Left renal cortex interstitium (tissue), 4 donors: ENCODE results near the gene CAPS. TPM values are rescaled to one million over a fixed set of nuclear protein-coding genes. Genes with fewer than 3 reads are reported as not detected.

Experiments used
- polyA plus RNA-seq, 4 donors: library from polyadenylated mRNA; unstranded; fragments of 120-200 nt; gene quantifications; one replicate each; pipeline ENCODE4 v1.2.1, GENCODE V29; 2013; ENCODE audit not compliant: insufficient read length in 4 of 4

CAPS gene
- polyA plus RNA-seq, 4 donors = 27.7 to 54.3 (median 37.2) TPM

Other genes with a start within 250 kb of the CAPS start
- 10 to 100 TPM; 33.7 to 73.6 (median 50.8) TPM for gene MICOS13, start 233.7 kb upstream of the CAPS start, polyA plus RNA-seq
- gene HSD11B1L, start 233.2 kb upstream of the CAPS start, polyA plus RNA-seq = 10 to 100 TPM in 3 of 4 donors, 1 to 10 TPM in 1; 7.9 to 16.9 (median 13.0) TPM
- gene RPL36, start 224.0 kb upstream of the CAPS start, polyA plus RNA-seq = 100 to 1,000 TPM; 503 to 959 (median 748) TPM
- gene LONP1, start 194.1 kb upstream of the CAPS start, polyA plus RNA-seq = 10 to 100 TPM; 46.9 to 76.4 (median 62.1) TPM
- gene CATSPERD, start 193.6 kb upstream of the CAPS start, polyA plus RNA-seq = not detected
- 1 to 10 TPM; 1.5 to 4.4 (median 3.7) TPM for gene PRR22, start 129.5 kb upstream of the CAPS start, polyA plus RNA-seq
- gene DUS3L, start 123.1 kb upstream of the CAPS start, polyA plus RNA-seq = 10 to 100 TPM; 21.9 to 37.7 (median 30.1) TPM
- gene NRTN, start 109.2 kb upstream of the CAPS start, polyA plus RNA-seq = 1 to 10 TPM; 1.6 to 5.5 (median 3.9) TPM
- 10 to 100 TPM in 2 of 4 donors, 1 to 10 TPM in 2; 7.2 to 16.0 (median 10.8) TPM for gene FUT6, start 74.6 kb upstream of the CAPS start, polyA plus RNA-seq
- 1 to 10 TPM in 2 of 4 donors, under 1 TPM in 2; 0.32 to 1.3 (median 0.74) TPM for gene FUT3, start 62.8 kb upstream of the CAPS start, polyA plus RNA-seq
- gene FUT5, start 43.7 kb upstream of the CAPS start, polyA plus RNA-seq = under 1 TPM in 1 of 4 donors, not detected in 3; 0.06 TPM
- 100 to 1,000 TPM; 132 to 235 (median 194) TPM for gene NDUFA11, start 10.5 kb upstream of the CAPS start, polyA plus RNA-seq
- gene VMAC, start 9.4 kb upstream of the CAPS start, polyA plus RNA-seq = 10 to 100 TPM in 2 of 4 donors, 1 to 10 TPM in 2; 4.6 to 12.6 (median 7.9) TPM
- 10 to 100 TPM; 67.7 to 73.7 (median 72.4) TPM for gene RANBP3, start 63.9 kb downstream of the CAPS start, polyA plus RNA-seq
- gene RFX2, start 196.2 kb downstream of the CAPS start, polyA plus RNA-seq = 10 to 100 TPM in 2 of 4 donors, 1 to 10 TPM in 2; 6.7 to 11.1 (median 8.8) TPM
- 1 to 10 TPM in 2 of 4 donors, under 1 TPM in 2; 0.54 to 2.7 (median 1.5) TPM for gene ACSBG2, start 221.4 kb downstream of the CAPS start, polyA plus RNA-seq